Hematopoietic multipotent progenitor cell treated with erythropoietin and hydrocortisone succinate and interleukin-3 and kit ligand, for 17 days (in vitro differentiated cells): Measurements from ENCODE around the gene POF1B.

Source experiments
- DNase-seq: peaks from one replicate; pipeline ENCODE4 v3.0.0-alpha.2; 2015; ENCODE audit warnings: low spot score

The POF1B gene

GRCh38 chrX:85243155-85243554 is 136.3 kb downstream of the POF1B start:
- no peak for DNase-seq
